GM21786 (cell line): ENCODE results near the gene HOXC10.
A peak's percentile ranks its signal among the peaks of the same experiment; 100 is the strongest.

Source experiments
- ATAC-seq: cut with Tn5 transposase; IDR thresholded peaks from one replicate; pipeline ENCODE4 v1.9.1; 2021; ENCODE audit not compliant: unreplicated experiment

HOXC10 gene

GRCh38 chr12:53984901-53985691 is at the start of gene HOXC10:
Gene HOXC10 (plus strand): TSS chr12:53985146. CDS start chr12:53985260, 114 bp downstream.
- ATAC-seq: peak; percentile 74

- no peak for ATAC-seq
Measured at GRCh38 chr12:53935383-53936341, 49.3 kb upstream of the HOXC10 start.

GRCh38 chr12:53937099-53937498 is 47.8 kb upstream of the HOXC10 start:
- no peak for ATAC-seq

GRCh38 chr12:53937596-53938325 is 47.2 kb upstream of the HOXC10 start:
- ATAC-seq: no peak

- ATAC-seq: no peak
Measured at GRCh38 chr12:53938326-53939140, 46.4 kb upstream of the HOXC10 start, which contains the start of gene HOXC13. Gene HOXC13 (plus strand): TSS chr12:53938831. CDS start chr12:53938907, 76 bp downstream.

GRCh38 chr12:53939141-53940108 is 45.5 kb upstream of the HOXC10 start:
- ATAC-seq: no peak

GRCh38 chr12:53940443-53941014 is 44.4 kb upstream of the HOXC10 start:
- no peak for ATAC-seq

- no peak for ATAC-seq
Measured at GRCh38 chr12:53941187-53941586, 43.8 kb upstream of the HOXC10 start.

- ATAC-seq: no peak
Measured at GRCh38 chr12:53941750-53942149, 43.2 kb upstream of the HOXC10 start.

- ATAC-seq: no peak
Measured at GRCh38 chr12:53942467-53942997, 42.4 kb upstream of the HOXC10 start.

- ATAC-seq: no peak
Measured at GRCh38 chr12:53944209-53944608, 40.7 kb upstream of the HOXC10 start.

GRCh38 chr12:53944907-53945847 is 39.8 kb upstream of the HOXC10 start:
- no peak for ATAC-seq

- no peak for ATAC-seq
Measured at GRCh38 chr12:53947743-53948142, 37.2 kb upstream of the HOXC10 start.

- ATAC-seq: no peak
Measured at GRCh38 chr12:53948650-53949593, 36.0 kb upstream of the HOXC10 start.

- ATAC-seq: no peak
Measured at GRCh38 chr12:53949631-53950436, 35.1 kb upstream of the HOXC10 start.

GRCh38 chr12:53950437-53950773 is 34.5 kb upstream of the HOXC10 start:
- no peak for ATAC-seq
